HepG2 (cell line): ENCODE measurements around the gene CPT1B. TPM values are rescaled to one million over a fixed set of nuclear protein-coding genes. Genes with fewer than 3 reads are reported as not detected.

Source experiments
- BCL3 ChIP-seq: sonication (generic); formaldehyde crosslinking; IDR thresholded peaks from 2 replicates; pipeline ENCODE4 v1.5.1; 2020; ENCODE audit warnings: mild to moderate bottlenecking, missing genetic modification reagents, moderate library complexity
- CBX5 ChIP-seq: sonication (generic); formaldehyde crosslinking; IDR thresholded peaks from 2 replicates; pipeline ENCODE4 v1.4.0; 2020; ENCODE audit warnings: missing genetic modification reagents, borderline replicate concordance
- DZIP1 ChIP-seq: sonication (generic); formaldehyde crosslinking; IDR thresholded peaks from 2 replicates; pipeline ENCODE4 v1.5.0; 2020; ENCODE audit warnings: mild to moderate bottlenecking, missing genetic modification reagents
- FOSL1 ChIP-seq: sonication (generic); formaldehyde crosslinking; IDR thresholded peaks from 2 replicates; pipeline ENCODE4 v1.9.0; 2021; ENCODE audit warnings: missing genetic modification reagents, borderline replicate concordance
- GPN1 ChIP-seq: sonication (generic); formaldehyde crosslinking; IDR thresholded peaks from 2 replicates; pipeline ENCODE4 v1.5.1; 2020; ENCODE audit warnings: missing genetic modification reagents, borderline replicate concordance
- KMT2A ChIP-seq: sonication (generic); formaldehyde crosslinking; IDR thresholded peaks from 2 replicates; pipeline ENCODE4 v1.4.0; 2020; ENCODE audit warnings: missing genetic modification reagents
- MTA3 ChIP-seq: sonication (generic); formaldehyde crosslinking; IDR thresholded peaks from 2 replicates; pipeline ENCODE4 v1.4.0; 2020; ENCODE audit warnings: missing genetic modification reagents
- NFKB2 ChIP-seq: sonication (generic); formaldehyde crosslinking; IDR thresholded peaks from 2 replicates; pipeline ENCODE4 v1.4.0; 2020; ENCODE audit warnings: missing genetic modification reagents, borderline replicate concordance
- PAF1 ChIP-seq: IDR thresholded peaks from 2 replicates; pipeline ENCODE4 v1.6.1; 2016; ENCODE audit warnings: missing genetic modification reagents, missing compliant biosample characterization
- REXO4 ChIP-seq: sonication (generic); formaldehyde crosslinking; IDR thresholded peaks from 2 replicates; pipeline ENCODE4 v1.8.0; 2022; ENCODE audit warnings: missing genetic modification reagents, mild to moderate bottlenecking, borderline replicate concordance
- SNAI1 ChIP-seq: sonication (generic); formaldehyde crosslinking; IDR thresholded peaks from 2 replicates; pipeline ENCODE4 v1.5.0; 2020; ENCODE audit warnings: mild to moderate bottlenecking, missing genetic modification reagents, borderline replicate concordance
- SP5 ChIP-seq: IDR thresholded peaks from 2 replicates; pipeline ENCODE4 v1.6.1; 2016; ENCODE audit warnings: low read depth, borderline replicate concordance
- TARDBP ChIP-seq: sonication (generic); formaldehyde crosslinking; IDR thresholded peaks from 2 replicates; pipeline ENCODE4 v1.8.0; 2022; ENCODE audit warnings: mild to moderate bottlenecking, missing genetic modification reagents
- TCF12 ChIP-seq, 2 experiments: fragments of 450-650 bp in 1 of 2; sonication (generic) in 1 of 2; formaldehyde crosslinking in 1 of 2; IDR thresholded peaks; 2 replicates each; pipeline versions ENCODE4 v1.6.1 to v1.8.0; 2017 to 2022; ENCODE audit warnings: antibody characterized with exemption in 1 of 2, mild to moderate bottlenecking in 1 of 2, missing genetic modification reagents in 1 of 2, moderate library complexity in 1 of 2
- THAP9 ChIP-seq: sonication (generic); formaldehyde crosslinking; IDR thresholded peaks from 2 replicates; pipeline ENCODE4; 2020; ENCODE audit warnings: missing genetic modification reagents, mild to moderate bottlenecking, borderline replicate concordance
- TMF1 ChIP-seq: sonication (generic); formaldehyde crosslinking; IDR thresholded peaks from 2 replicates; pipeline ENCODE4 v1.8.1; 2022; ENCODE audit warnings: low read depth, missing genetic modification reagents
- TOPORS ChIP-seq: sonication (generic); formaldehyde crosslinking; IDR thresholded peaks from 2 replicates; pipeline ENCODE4 v1.8.0; 2023; ENCODE audit warnings: mild to moderate bottlenecking, missing genetic modification reagents
- ZBTB7A ChIP-seq: sonication (generic); formaldehyde crosslinking; IDR thresholded peaks from 2 replicates; pipeline ENCODE4 v1.8.0; 2022; ENCODE audit warnings: mild to moderate bottlenecking, missing genetic modification reagents
- ZFP1 ChIP-seq: IDR thresholded peaks from 2 replicates; pipeline ENCODE4 v1.6.1; 2016
- ZNF24 ChIP-seq: fragments of 450-650 bp; IDR thresholded peaks from 2 replicates; pipeline ENCODE4 v1.6.1; 2017; ENCODE audit warnings: antibody characterized with exemption, mild to moderate bottlenecking
- ZNF30 ChIP-seq: sonication (generic); formaldehyde crosslinking; IDR thresholded peaks from 2 replicates; pipeline ENCODE4 v1.5.0; 2020; ENCODE audit warnings: mild to moderate bottlenecking, missing genetic modification reagents
- ZNF557 ChIP-seq: sonication (generic); formaldehyde crosslinking; IDR thresholded peaks from 2 replicates; pipeline ENCODE4 v1.4.0; 2020; ENCODE audit warnings: missing genetic modification reagents
- ZNF570 ChIP-seq: sonication (generic); formaldehyde crosslinking; IDR thresholded peaks from 2 replicates; pipeline ENCODE4 v1.4.0; 2020; ENCODE audit warnings: mild to moderate bottlenecking, missing genetic modification reagents, borderline replicate concordance
- ZNF629 ChIP-seq: sonication (generic); formaldehyde crosslinking; conservative IDR thresholded peaks from 2 replicates; pipeline ENCODE4 v1.5.0; 2020; ENCODE audit warnings: missing genetic modification reagents
- ZNF674 ChIP-seq: sonication (generic); formaldehyde crosslinking; IDR thresholded peaks from 2 replicates; pipeline ENCODE4 v1.5.0; 2020; ENCODE audit warnings: low read depth, mild to moderate bottlenecking, missing genetic modification reagents
- ZNF772 ChIP-seq: sonication (generic); formaldehyde crosslinking; IDR thresholded peaks from 2 replicates; pipeline ENCODE4 v1.5.0; 2020; ENCODE audit warnings: mild to moderate bottlenecking, missing genetic modification reagents
- polyA plus RNA-seq, 8 experiments: library from polyadenylated mRNA; depleted of rRNA in 3 of 8; stranded (reverse) in 7 of 8; unstranded in 1 of 8; fragments of >200 nt; fragmentation: Illumina TruSeq in 4 of 8; extraction: Trizol in 4 of 8; gene quantifications; 2 replicates each; pipeline versions ENCODE4 v1.2.1 to v1.2.3, GENCODE V29; 2011 to 2016; ENCODE audit warnings: low read depth in 4 of 8, missing spikeins in 1 of 8, mixed read lengths in 1 of 8; ENCODE audit not compliant: insufficient read depth in 1 of 8
- total RNA-seq, 5 experiments: library from RNA; depleted of rRNA; stranded (reverse); fragments of >200 nt; fragmentation: Illumina TruSeq; extraction: Trizol; gene quantifications; 2 replicates each; pipeline ENCODE4 v1.2.3, GENCODE V29; 2016; ENCODE audit warnings: low read depth in 1 of 5

The CPT1B gene
- total and polyA plus RNA-seq, 2 of the 13 experiments (the other 11 are each of a cell fraction or from before 2014, with no cell fraction given), result 9.2 to 19.5 TPM

- TF ChIP-seq ZNF557 (CRISPR knock-in tag) (no peak; the same call in 1 of the 2 replicates), ZNF24 (no peak), ZNF772 (CRISPR knock-in tag) (no peak), TMF1 (CRISPR knock-in tag) (0 out of 2 replicates have a peak, but pooled peaks have one; percentile 5), NFKB2 (CRISPR knock-in tag) (0 out of 2 replicates have a peak, but pooled peaks have one; percentile 12), TARDBP (CRISPR knock-in tag) (no peak; the same call in 1 of the 2 replicates), TOPORS (CRISPR knock-in tag) (no peak), SNAI1 (CRISPR knock-in tag) (no peak), MTA3 (CRISPR knock-in tag) (no peak), REXO4 (CRISPR knock-in tag) (0 out of 2 replicates have a peak, but pooled peaks have one; percentile 12), CBX5 (CRISPR knock-in tag) (no peak), PAF1 (no peak), ZNF629 (CRISPR knock-in tag) (no peak), ZBTB7A (CRISPR knock-in tag) (no peak), BCL3 (CRISPR knock-in tag) (no peak), ZFP1 (CRISPR knock-in tag) (no peak), GPN1 (CRISPR knock-in tag) (no peak), ZNF570 (CRISPR knock-in tag) (no peak), SP5 (CRISPR knock-in tag) (no peak), FOSL1 (CRISPR knock-in tag) (no peak), KMT2A (CRISPR knock-in tag) (no peak), THAP9 (CRISPR knock-in tag) (no peak), ZNF674 (CRISPR knock-in tag) (no peak), ZNF30 (CRISPR knock-in tag) (no peak), TCF12 (IDR thresholded peaks at IDR 0.05) (no peak), TCF12 (CRISPR knock-in tag; IDR thresholded peaks at IDR 0.05) (0 out of 2 replicates have a peak, but pooled peaks have one; percentile 39), DZIP1 (CRISPR knock-in tag) (0 out of 2 replicates have a peak, but pooled peaks have one; percentile 12)
Measured at GRCh38 chr22:50529416-50529896, 48.8 kb downstream of the CPT1B start (continued).
